Measurements from ENCODE around the gene IQSEC3. TPM values are rescaled to one million over a fixed set of nuclear protein-coding genes. Genes with fewer than 3 reads are reported as not detected.
"Not testable (repeated sequence)": the region's sequence is repeated elsewhere in the genome, so short reads cannot be mapped to it uniquely, and the experiment has no call there.

Gene IQSEC3
- total RNA-seq, 1 experiment from 2014 or later, result 0.55 TPM

DNA sequence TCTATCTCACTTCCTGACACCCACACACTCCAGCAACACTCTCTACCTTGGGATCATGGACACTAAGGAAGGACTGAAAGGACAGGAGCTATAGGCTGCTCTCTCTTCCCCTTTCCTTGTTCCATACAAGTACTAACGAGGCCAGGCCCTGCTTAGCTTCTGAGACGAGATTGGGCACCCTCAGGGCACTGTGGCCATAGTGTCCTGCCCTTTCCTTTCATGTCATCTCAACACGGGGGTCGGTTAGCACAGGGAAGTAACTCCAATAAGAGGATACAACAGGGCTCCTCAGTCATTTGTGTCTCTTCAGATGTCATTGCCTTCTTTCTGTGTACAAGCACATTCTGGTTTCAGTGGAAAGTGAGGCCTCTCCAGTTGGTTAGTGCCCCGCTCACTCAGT lies 15.5 kb upstream of the IQSEC3 start:
- H2BK15ac ChIP-seq (ENCODE audit: low read depth, low read length), result not testable (repeated sequence)

GRCh38 chr12:51962-52361 lies 14.6 kb upstream of the IQSEC3 start:
- H2BK12ac ChIP-seq (ENCODE audit: insufficient read length, low read depth, low read length); H3K56ac ChIP-seq (ENCODE audit: insufficient read length, low read depth, low read length); H3K23ac ChIP-seq (ENCODE audit: insufficient read length, low read depth, low read length); H3K18ac ChIP-seq (ENCODE audit: insufficient read length, low read depth, low read length); H3K27ac Mint-ChIP-seq; H3K23me2 ChIP-seq (ENCODE audit: insufficient read length, low read depth, low read length, poor library complexity, severe bottlenecking); H2AFZ ChIP-seq (ENCODE audit: low read length); H4K91ac ChIP-seq (ENCODE audit: insufficient read length, low read depth, low read length); H4K20me1 ChIP-seq (ENCODE audit: control insufficient read depth, insufficient read depth, insufficient read length); H3K9ac ChIP-seq (ENCODE audit: extremely low read depth, insufficient read length, low read length); H3K14ac ChIP-seq (ENCODE audit: insufficient read depth, low read length); H3K27me3 ChIP-seq (ENCODE audit: insufficient read depth, low read length); H3K4me2 ChIP-seq (ENCODE audit: insufficient read depth, insufficient read length, low read length); H3K9me3 ChIP-seq (ENCODE audit: control insufficient read depth, low read depth, low read length); H3K4ac ChIP-seq (ENCODE audit: low read depth, low read length); H3K9me3 Mint-ChIP-seq; H3K79me1 ChIP-seq (ENCODE audit: insufficient read depth, low read depth, low read length, poor library complexity, severe bottlenecking); H3K79me2 ChIP-seq (ENCODE audit: insufficient read depth, low read length); H2BK5ac ChIP-seq (ENCODE audit: insufficient read length, low read length); H4K8ac ChIP-seq (replicated peaks; ENCODE audit: insufficient read length, low read depth, low read length); H3T11ph ChIP-seq (ENCODE audit: low read length); H4K5ac ChIP-seq (ENCODE audit: insufficient read length, low read depth, low read length); H3K4me3 Mint-ChIP-seq; H2BK120ac ChIP-seq (ENCODE audit: low read depth, low read length, poor library complexity, severe bottlenecking); H2AK5ac ChIP-seq (ENCODE audit: insufficient read length, low read length); H3K36me3 Mint-ChIP-seq (ENCODE audit: insufficient read depth in 1 of 3, low read depth in 3 of 3); H3K27ac ChIP-seq (ENCODE audit: insufficient read length, low read depth, low read length); H3K4me1 ChIP-seq (ENCODE audit: insufficient read depth, low read length); H2BK15ac ChIP-seq (ENCODE audit: low read depth, low read length); H2BK20ac ChIP-seq (ENCODE audit: low read depth, low read length, poor library complexity, severe bottlenecking): not testable (repeated sequence)
- peak; percentile 28 for DNase-seq
- WGBS (ENCODE audit: extremely low coverage, insufficient read length, low lambda C conversion rate), result no CpG with 5 or more reads among the region's 6 CpGs
- Mint-ChIP-seq H3K27me3 (ENCODE audit: low read depth) (peaks cover 19% of the 10 kb centered on the region), H3K4me1 (peaks cover 15 to 18% of the 10 kb centered on the region in 2 experiments)

More for the DNA sequence above, 15.5 kb upstream of the IQSEC3 start:
- H3K36me3 Mint-ChIP-seq (ENCODE audit: insufficient read depth in 1 of 3, low read depth in 3 of 3); H2AFZ ChIP-seq (ENCODE audit: low read length); H3K9me3 ChIP-seq (ENCODE audit: control insufficient read depth, low read depth, low read length); H2BK5ac ChIP-seq (ENCODE audit: insufficient read length, low read length); H3K79me2 ChIP-seq (ENCODE audit: insufficient read depth, low read length); H2AK5ac ChIP-seq (ENCODE audit: insufficient read length, low read length); H3K27ac ChIP-seq (ENCODE audit: insufficient read length, low read depth, low read length); H4K20me1 ChIP-seq (ENCODE audit: control insufficient read depth, insufficient read depth, insufficient read length); H3K4me2 ChIP-seq (ENCODE audit: insufficient read depth, insufficient read length, low read length); H3K14ac ChIP-seq (ENCODE audit: insufficient read depth, low read length); H3K4me3 Mint-ChIP-seq; H4K8ac ChIP-seq (replicated peaks; ENCODE audit: insufficient read length, low read depth, low read length); H3K56ac ChIP-seq (ENCODE audit: insufficient read length, low read depth, low read length); H2BK20ac ChIP-seq (ENCODE audit: low read depth, low read length, poor library complexity, severe bottlenecking); H3K4me1 ChIP-seq (ENCODE audit: insufficient read depth, low read length); H3K23me2 ChIP-seq (ENCODE audit: insufficient read length, low read depth, low read length, poor library complexity, severe bottlenecking); H3K9ac ChIP-seq (ENCODE audit: extremely low read depth, insufficient read length, low read length); H3K23ac ChIP-seq (ENCODE audit: insufficient read length, low read depth, low read length); H3K9me3 Mint-ChIP-seq; H2BK12ac ChIP-seq (ENCODE audit: insufficient read length, low read depth, low read length); H3K18ac ChIP-seq (ENCODE audit: insufficient read length, low read depth, low read length); H3K4ac ChIP-seq (ENCODE audit: low read depth, low read length); H3K27ac Mint-ChIP-seq; H4K5ac ChIP-seq (ENCODE audit: insufficient read length, low read depth, low read length); H3K79me1 ChIP-seq (ENCODE audit: insufficient read depth, low read depth, low read length, poor library complexity, severe bottlenecking); H3T11ph ChIP-seq (ENCODE audit: low read length); H3K27me3 ChIP-seq (ENCODE audit: insufficient read depth, low read length); H2BK120ac ChIP-seq (ENCODE audit: low read depth, low read length, poor library complexity, severe bottlenecking); H4K91ac ChIP-seq (ENCODE audit: insufficient read length, low read depth, low read length): not testable (repeated sequence)
- DNase-seq, result peak; percentile 18
- H3K27me3 Mint-ChIP-seq (ENCODE audit: low read depth), result peaks cover 19% of the 10 kb centered on the region
- WGBS (ENCODE audit: extremely low coverage, insufficient read length, low lambda C conversion rate), result no CpG with 5 or more reads among the region's 5 CpGs
- peaks cover 7 to 12% of the 10 kb centered on the region in 2 experiments for H3K4me1 Mint-ChIP-seq

Data from H9 (cell line).